Measurements from ENCODE around the gene SLC26A2.

- TF ChIP-seq EZH2 (IDR thresholded peaks at IDR 0.05; ENCODE audit: borderline replicate concordance) (no peak), CTCF (IDR thresholded peaks at IDR 0.05; ENCODE audit: poor library complexity) (no peak)
These were observed 36.1 kb upstream of the SLC26A2 start for GRCh38 chr5:149924486-149924885.
